Measurements from ENCODE around the gene SYT8. TPM values are rescaled to one million over a fixed set of nuclear protein-coding genes. Genes with fewer than 3 reads are reported as not detected.

SYT8 gene
- total and polyA plus RNA-seq, 10 donors = 0.83 TPM; not detected in 9

DNA sequence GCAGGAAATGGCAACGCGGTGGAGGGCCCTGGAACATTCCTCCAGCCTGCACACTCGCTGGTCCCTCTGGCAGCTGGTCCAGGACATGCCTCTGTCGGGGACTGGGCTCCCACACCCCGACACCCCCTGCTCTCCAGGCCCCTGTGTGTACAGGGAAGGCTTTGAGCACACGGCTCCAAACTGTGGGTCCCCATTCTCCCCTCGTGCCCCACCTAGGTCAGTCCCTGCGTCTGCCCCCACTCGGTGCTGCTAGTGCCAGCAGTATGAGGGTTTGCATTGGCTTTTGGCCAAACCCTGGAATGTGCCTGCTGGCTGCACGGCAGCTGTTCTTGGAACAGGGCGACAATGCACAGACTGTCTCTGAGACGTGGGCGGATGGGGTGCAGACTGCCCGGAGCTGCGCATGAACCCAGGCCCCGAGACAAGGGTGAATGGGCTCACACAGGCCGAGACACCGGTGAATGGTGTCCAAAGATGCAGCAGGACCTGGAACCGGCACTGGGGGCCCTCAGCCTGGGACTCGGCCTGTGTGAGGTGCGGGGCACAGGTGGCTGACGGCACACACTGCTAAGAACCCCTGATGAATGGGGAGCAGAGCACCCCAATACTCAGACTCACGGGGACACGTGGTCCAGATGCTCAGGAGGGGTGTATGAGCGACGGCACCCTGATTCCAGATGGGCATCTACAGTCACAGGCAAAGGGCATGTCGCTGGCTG lies 7.5 kb upstream of the SYT8 start:
- no peak for TF ChIP-seq POLR2A (IDR thresholded peaks at IDR 0.05)
- peak; percentile 29 to 50 (median 39) for TF ChIP-seq POLR2AphosphoS5 (IDR thresholded peaks at IDR 0.05)
- TF ChIP-seq, protein P1, sequence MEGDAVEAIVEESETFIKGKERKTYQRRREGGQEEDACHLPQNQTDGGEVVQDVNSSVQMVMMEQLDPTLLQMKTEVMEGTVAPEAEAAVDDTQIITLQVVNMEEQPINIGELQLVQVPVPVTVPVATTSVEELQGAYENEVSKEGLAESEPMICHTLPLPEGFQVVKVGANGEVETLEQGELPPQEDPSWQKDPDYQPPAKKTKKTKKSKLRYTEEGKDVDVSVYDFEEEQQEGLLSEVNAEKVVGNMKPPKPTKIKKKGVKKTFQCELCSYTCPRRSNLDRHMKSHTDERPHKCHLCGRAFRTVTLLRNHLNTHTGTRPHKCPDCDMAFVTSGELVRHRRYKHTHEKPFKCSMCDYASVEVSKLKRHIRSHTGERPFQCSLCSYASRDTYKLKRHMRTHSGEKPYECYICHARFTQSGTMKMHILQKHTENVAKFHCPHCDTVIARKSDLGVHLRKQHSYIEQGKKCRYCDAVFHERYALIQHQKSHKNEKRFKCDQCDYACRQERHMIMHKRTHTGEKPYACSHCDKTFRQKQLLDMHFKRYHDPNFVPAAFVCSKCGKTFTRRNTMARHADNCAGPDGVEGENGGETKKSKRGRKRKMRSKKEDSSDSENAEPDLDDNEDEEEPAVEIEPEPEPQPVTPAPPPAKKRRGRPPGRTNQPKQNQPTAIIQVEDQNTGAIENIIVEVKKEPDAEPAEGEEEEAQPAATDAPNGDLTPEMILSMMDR (IDR thresholded peaks at IDR 0.05 in 8 of 11, conservative IDR thresholded peaks at IDR 0.05 in 3 of 11) = no peak
- WGBS, 5 donors = 69 to 83% (median 79%) methylated on average over 27 of the region's 27 CpGs
- peak overlapping the region in 7 of 8 donors; percentile 13 to 76 (median 62) for H3K27ac ChIP-seq
- no peak for DNase-seq
- H3K36me3 ChIP-seq = no peaks in the 10 kb centered on the region
- peaks cover 0 to 51% (median 17%) of the 10 kb centered on the region in 6 donors for H3K4me1 ChIP-seq
- no peak overlapping the region for H3K4me3 ChIP-seq
- no peaks in the 10 kb centered on the region for H3K9me3 ChIP-seq
- intact Hi-C loops (cut with DNase I; ENCODE audit: low total_unique reads) = no loop called here
- peaks cover 0 to 50% (median 3%) of the 10 kb centered on the region in 7 donors for H3K27me3 ChIP-seq (replicated peaks in 1 of 7)

DNA sequence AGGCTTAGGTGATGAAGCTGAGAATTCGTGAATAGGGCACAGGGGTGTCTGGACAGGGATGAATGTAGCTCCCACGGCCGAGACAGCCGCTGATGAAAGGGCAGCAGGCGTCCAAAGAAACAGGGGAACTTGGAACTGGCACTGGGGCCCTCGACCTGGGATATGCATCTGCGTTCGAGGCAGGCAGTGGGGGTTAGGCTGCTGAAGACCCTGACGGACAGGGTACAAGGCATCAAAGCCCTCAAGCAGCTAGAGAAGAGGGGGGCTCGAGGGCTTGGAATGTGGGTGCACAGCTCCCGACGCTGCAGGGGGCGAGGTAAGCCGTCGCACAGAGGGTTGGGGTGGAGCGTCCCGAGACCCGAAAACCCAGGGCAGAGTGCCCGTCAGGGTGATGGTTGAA lies 6.9 kb upstream of the SYT8 start:
- Histone ChIP-seq H3K4me1 (peaks cover 4 to 58% (median 24%) of the 10 kb centered on the region in 6 donors), H3K36me3 (no peaks in the 10 kb centered on the region), H3K9me3 (no peaks in the 10 kb centered on the region), H3K4me3 (no peak overlapping the region), H3K27me3 (replicated peaks in 1 of 7) (peaks cover 0 to 57% (median 3%) of the 10 kb centered on the region in 7 donors), H3K27ac (peak overlapping the region in 4 of 8 donors; percentile 62 to 76 (median 69))
- 80 to 92% (median 83%) methylated on average over 18 to 19 of the region's 19 CpGs for WGBS, 5 donors
- intact Hi-C loops (cut with DNase I; ENCODE audit: low total_unique reads) = no loop called here
- TF ChIP-seq POLR2A (IDR thresholded peaks at IDR 0.05) (no peak), POLR2AphosphoS5 (IDR thresholded peaks at IDR 0.05) (no peak)
- TF ChIP-seq, protein P1 (IDR thresholded peaks at IDR 0.05 in 8 of 11, conservative IDR thresholded peaks at IDR 0.05 in 3 of 11) = no peak
- DNase-seq = no peak

GRCh38 chr11:1828542-1828941 lies 6.2 kb upstream of the SYT8 start:
- Histone ChIP-seq H3K4me1 (peaks cover 4 to 62% (median 24%) of the 10 kb centered on the region in 6 donors), H3K9me3 (no peaks in the 10 kb centered on the region), H3K27me3 (replicated peaks in 1 of 7) (peaks cover 0 to 62% (median 3%) of the 10 kb centered on the region in 7 donors), H3K4me3 (no peak overlapping the region), H3K27ac (no peak overlapping the region), H3K36me3 (no peaks in the 10 kb centered on the region)
- intact Hi-C loops (cut with DNase I; ENCODE audit: low total_unique reads) = no loop called here
- TF ChIP-seq, protein P1 (IDR thresholded peaks at IDR 0.05 in 8 of 11, conservative IDR thresholded peaks at IDR 0.05 in 3 of 11) = no peak
- TF ChIP-seq POLR2AphosphoS5 (IDR thresholded peaks at IDR 0.05) = no peak
- TF ChIP-seq POLR2A (IDR thresholded peaks at IDR 0.05) = no peak
- 84 to 86% (median 85%) methylated on average over 12 of the region's 12 CpGs for WGBS, 5 donors
- no peak for DNase-seq

GRCh38 chr11:1829039-1829820 lies 5.6 kb upstream of the SYT8 start:
- TF ChIP-seq POLR2A (IDR thresholded peaks at IDR 0.05) (no peak), POLR2AphosphoS5 (IDR thresholded peaks at IDR 0.05) (no peak)
- intact Hi-C loops (cut with DNase I; ENCODE audit: low total_unique reads) = no loop called here
- Histone ChIP-seq H3K27ac (no peak overlapping the region), H3K36me3 (no peaks in the 10 kb centered on the region), H3K4me1 (peaks cover 4 to 62% (median 24%) of the 10 kb centered on the region in 6 donors), H3K27me3 (replicated peaks in 1 of 7) (peaks cover 0 to 62% (median 3%) of the 10 kb centered on the region in 7 donors), H3K9me3 (no peaks in the 10 kb centered on the region), H3K4me3 (no peak overlapping the region)
- DNase-seq = no peak
- 61 to 74% (median 64%) methylated on average over 11 of the region's 11 CpGs for WGBS, 5 donors
